Stimulated activated CD4-positive, alpha-beta T cell treated with anti-CD3 and anti-CD28 coated beads, Interleukin-15, amount 100 ng/mL, for 1 hour (primary cell): ENCODE data around the gene GRAP2.

Experiments used
- DNase-seq, 2 donors: peaks; one replicate each; pipeline ENCODE4 v3.0.0-alpha.2; 2020; ENCODE audit warnings: low read depth in 1 of 2, low spot score in 1 of 2

GRAP2 gene

GRCh38 chr22:39965748-39966147 is 64.9 kb downstream of the GRAP2 start:
- no peak for DNase-seq

- DNase-seq, result no peak
Observed at GRCh38 chr22:39966470-39966869, 65.6 kb downstream of the GRAP2 start.

DNA sequence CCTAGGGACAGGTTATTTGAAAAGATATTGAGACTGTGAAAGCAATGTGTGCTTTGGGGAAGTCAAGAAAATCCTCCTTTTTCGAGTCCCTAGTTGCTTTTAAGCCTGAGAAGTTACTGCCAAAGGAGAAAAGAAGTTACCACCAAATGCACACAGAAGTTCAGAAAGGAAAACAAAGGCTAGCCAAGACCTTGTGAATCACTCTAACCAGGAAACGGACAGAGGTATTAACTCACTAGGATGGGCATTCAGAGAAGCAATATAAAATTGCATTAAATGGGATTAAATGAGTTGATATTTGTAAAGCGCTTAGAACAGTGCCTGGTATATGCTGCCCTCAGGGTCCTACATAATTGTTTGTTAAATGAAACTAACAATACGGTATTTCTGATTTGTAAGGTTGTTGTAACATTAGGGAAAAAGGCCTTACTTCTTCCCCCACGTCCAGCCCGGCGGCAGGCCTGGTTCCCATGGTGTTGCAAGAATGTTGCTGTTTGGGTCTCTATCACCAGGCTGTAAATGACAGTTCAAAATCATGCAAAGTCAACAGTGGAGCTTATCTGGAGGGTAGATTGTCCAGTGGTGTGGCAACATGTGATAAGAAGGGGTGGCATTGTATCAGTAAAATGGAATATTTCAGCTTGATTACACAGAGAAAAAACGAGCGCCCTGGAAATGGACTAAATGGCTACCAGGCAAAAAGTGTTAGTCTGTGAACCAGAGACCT is 66.4 kb downstream of the GRAP2 start:
- no peak for DNase-seq

- DNase-seq, result no peak
Observed at GRCh38 chr22:39967996-39968972, 67.4 kb downstream of the GRAP2 start.

- DNase-seq, result no peak
Observed at GRCh38 chr22:39970742-39971141, 69.9 kb downstream of the GRAP2 start.

DNA sequence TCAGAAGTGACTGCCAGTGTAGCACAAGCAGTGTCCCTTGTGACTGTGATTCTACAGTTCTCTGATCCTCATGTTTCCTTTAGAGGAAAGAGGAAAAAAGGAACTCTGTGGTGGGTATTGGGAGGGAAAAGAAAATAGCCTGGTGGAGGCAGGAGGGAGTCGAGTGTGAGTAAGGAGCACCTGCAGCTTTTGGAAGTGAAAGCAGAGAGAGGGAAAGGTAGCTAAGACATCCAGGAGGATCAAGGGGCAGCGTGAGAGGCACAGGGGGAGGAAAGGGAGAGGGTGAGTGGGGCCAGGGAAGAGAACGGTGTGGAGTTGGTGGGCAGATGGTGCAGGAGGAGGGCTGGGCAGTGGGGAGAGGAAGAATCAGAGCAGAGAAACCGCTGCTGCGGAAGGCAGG is 71.8 kb downstream of the GRAP2 start:
- DNase-seq, result no peak

DNA sequence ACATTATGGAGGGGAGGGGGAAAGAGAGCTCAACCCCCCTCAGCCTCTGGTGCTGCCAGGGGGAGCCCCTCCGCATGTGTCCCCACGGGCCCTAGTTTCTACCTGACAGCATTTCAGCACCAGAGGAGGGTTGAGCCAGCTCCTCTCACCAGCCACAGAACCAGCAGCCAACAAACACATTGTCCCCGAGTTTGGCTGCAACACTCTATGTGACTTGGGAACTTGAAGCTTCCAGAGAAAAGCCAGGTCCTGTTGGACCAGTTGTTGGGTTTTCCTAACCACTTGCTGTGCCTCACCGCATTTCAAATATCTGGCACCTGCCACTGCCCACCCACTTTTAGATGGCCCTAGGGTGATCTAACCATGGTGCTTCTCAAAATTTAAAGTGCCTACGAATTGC is 72.8 kb downstream of the GRAP2 start:
- no peak for DNase-seq

- no peak for DNase-seq
Observed at GRCh38 chr22:39974065-39974464, 73.2 kb downstream of the GRAP2 start.

DNA sequence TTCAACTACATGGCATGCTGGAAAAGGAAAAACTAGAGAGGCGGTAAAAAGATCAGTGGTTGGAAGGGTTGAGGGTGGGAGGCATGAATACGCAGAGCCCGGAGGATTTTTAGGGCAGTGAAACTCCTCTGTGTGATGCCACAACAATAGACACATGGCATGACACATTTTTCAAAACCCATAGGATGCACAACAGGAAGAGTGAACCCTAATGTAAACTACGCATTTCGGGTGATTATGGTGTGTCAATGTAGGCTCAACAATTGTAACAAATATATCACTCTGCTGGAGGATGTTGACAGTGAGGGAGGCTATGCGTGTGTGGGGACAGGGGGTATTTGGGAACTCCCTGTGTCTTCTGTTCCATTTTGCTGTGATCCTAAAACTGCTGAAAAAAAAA is 78.2 kb downstream of the GRAP2 start:
- DNase-seq, result no peak

DNA sequence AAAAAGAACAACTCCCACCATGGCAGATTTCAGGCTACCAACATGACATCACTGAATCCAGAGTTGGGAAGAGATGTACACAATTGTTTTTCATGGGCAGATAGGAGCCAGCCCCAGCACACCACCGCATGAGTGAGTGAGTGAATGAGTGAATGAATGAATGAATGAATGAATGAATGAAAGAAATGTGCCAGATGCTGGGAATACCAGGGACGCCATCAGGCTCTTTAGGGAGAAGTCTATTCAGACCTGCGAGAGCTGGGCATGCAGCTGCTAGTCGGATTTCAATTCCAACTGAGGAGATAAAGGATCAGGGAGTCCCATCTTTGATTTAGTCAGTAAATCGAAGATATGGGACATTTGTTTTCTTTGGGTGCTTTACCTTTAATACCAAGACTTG is 78.6 kb downstream of the GRAP2 start:
- DNase-seq, result no peak

DNA sequence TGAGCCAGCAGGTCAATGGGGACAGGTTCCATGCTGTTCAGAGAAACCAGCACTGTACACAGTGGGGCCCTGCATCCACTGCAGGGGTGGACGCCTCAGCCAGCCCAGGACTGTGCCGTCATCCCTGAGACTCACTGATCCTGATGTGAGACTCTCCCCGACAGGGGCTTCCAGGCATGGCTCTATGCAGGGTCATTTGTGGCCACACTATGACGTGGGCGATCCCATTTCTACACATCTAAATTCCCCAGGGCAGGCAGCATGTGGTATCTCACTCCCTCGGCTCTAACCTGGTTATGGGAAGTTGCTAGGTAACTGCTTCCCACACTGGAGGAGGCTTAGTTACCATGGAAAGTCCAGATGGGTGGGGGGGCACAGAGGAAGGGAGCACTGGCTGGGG is 79.7 kb downstream of the GRAP2 start:
- DNase-seq, result no peak

GRCh38 chr22:39983346-39983745 is 82.5 kb downstream of the GRAP2 start:
- DNase-seq, result no peak

DNA sequence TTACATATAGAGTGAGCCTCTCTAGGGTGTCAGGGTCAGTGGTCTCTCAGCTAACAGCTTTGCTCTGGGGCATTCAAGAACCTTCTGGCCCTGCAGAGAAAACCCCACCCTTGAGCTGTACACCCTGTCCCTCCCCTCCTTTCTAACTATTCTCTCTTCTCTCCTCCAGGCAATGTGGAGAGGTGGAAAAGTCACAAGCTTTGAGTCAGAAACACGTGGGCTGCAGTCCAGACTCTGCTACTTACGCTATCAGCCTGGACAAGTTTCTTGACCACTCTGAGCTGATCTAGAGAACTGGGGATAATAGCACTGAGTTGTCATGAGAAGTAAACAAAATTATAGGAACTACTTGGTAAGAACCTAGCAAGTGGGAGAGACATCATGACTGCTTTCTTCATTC is 83.1 kb downstream of the GRAP2 start:
- DNase-seq, result no peak

- no peak for DNase-seq
Observed at GRCh38 chr22:39984746-39985145, 83.9 kb downstream of the GRAP2 start.

DNA sequence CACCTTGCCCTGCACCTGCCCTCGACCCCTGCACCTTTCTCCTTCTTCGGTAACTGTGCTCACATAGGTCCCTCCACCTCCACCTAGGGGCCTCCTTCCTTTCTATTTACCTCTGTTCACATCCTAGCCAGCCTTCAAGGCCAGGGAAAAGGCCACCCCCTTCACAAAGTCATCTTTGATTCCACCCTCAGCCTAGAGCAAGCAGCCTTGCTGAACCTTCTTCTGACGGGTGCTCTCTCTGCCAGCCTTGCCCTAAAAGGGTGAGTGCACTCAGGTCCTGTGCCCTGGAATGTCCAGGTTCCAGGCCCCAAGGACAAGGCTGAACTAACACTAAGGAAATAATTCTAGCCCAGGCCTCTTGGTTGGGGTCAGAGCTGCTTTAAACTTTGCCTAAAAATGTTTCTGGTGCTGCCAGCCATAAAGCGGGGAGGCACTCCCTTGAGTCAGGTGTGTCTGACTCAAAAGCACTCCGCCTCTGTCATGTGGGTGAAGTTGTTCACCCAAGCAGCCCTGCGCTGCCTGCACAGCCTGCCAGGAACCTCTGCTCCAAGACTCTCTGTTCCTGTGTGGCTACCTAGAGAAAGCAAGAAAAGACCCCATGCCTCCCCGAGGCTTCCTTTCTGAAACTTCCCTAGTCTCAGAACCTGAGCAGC is 84.6 kb downstream of the GRAP2 start:
- no peak for DNase-seq

- no peak for DNase-seq
Observed at GRCh38 chr22:39988386-39989114, 87.7 kb downstream of the GRAP2 start.

- DNase-seq, result no peak
Observed at GRCh38 chr22:39989633-39990032, 88.7 kb downstream of the GRAP2 start.

DNA sequence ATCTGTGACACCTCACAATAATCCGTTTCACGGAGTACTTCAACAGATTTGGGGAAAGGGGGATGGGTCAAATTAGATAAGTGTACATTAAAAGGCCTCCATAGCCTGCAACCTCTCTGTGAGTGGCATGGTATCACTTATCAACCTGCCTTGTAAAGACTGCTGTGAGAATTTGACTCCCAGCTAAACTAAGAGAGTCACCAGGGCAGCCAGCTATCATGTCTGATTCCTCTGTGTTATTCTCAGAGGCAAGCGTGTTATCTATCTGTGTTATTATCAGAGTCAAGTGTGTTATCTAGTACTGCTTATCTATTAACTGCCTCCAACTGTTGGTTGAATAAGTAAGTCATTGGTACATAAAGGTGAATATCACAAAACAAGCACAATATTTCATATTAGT is 89.8 kb downstream of the GRAP2 start:
- DNase-seq, result no peak

DNA sequence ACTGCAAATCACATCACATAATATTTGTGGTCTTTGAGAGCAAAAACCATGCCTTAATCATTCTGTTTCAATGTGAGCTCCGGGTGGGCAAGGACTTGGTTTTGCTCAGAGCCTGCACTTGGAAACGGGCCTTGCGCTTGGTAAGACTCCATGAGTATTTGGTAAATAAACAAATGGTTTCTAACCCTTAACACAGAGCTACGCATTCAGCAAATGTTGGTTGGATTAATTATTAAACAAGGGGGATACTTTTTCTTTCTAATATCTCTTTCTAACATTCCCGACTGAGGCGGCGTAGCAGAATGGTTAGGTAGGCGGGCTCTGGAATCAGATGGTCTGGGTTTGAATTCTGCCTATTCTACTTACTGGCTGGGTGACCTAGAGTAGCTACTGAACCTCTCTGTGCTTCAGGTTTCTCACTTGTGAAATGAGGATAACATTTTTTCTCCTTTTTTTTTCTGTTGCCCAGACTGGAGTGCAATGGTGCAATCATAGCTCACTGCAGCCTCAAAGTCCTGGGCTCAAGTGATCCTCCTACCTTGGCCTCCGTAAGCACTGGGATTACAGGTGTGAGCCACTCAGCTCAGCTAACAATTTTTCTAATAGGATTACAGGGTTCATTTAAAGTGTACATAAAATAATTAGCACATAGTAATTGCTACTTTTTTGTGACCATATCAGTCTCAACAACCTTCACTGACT is 90.4 kb downstream of the GRAP2 start:
- DNase-seq, result no peak

GRCh38 chr22:39992088-39992826 is 91.4 kb downstream of the GRAP2 start:
- DNase-seq, result no peak
